ENCODE data around the gene REXO5. TPM values are rescaled to one million over a fixed set of nuclear protein-coding genes. Genes with fewer than 3 reads are reported as not detected.
"Not testable (repeated sequence)": the region's sequence is repeated elsewhere in the genome, so short reads cannot be mapped to it uniquely, and the experiment has no call there.

Gene REXO5
- total and polyA plus RNA-seq, 10 of the 15 experiments (the other 5 are each of a cell fraction or from before 2014, with no cell fraction given): 3.8 to 15.5 (median 10.1) TPM

- TF ChIP-seq RELB (IDR thresholded peaks at IDR 0.05; ENCODE audit: low read depth) (peak; percentile 70; the same call in 1 of the 2 replicates), NBN (IDR thresholded peaks at IDR 0.05) (peak; percentile 54; the same call in 1 of the 2 replicates), YY1 (IDR thresholded peaks at IDR 0.05; ENCODE audit: low read depth, low read length) (0 out of 2 replicates have a peak, but pooled peaks have one; percentile 14), NFYB (IDR thresholded peaks at IDR 0.05; ENCODE audit: insufficient read depth, low read depth, low read length) (peak; percentile 82), EP300 (IDR thresholded peaks at IDR 0.05; ENCODE audit: borderline replicate concordance in 1 of 2, control insufficient read depth in 1 of 2, low read depth in 2 of 2, low read length in 2 of 2) (no peak), CREM (IDR thresholded peaks at IDR 0.05; ENCODE audit: low read depth) (no peak), MYC (IDR thresholded peaks at IDR 0.05; ENCODE audit: insufficient read depth, insufficient read length, insufficient replicate concordance, low read length, severe bottlenecking) (no peak), RAD51 (IDR thresholded peaks at IDR 0.05) (no peak), SPI1 (IDR thresholded peaks at IDR 0.05; ENCODE audit: borderline replicate concordance, insufficient read depth, low read depth, low read length) (peak; percentile 86), STAT3 (IDR thresholded peaks at IDR 0.05; ENCODE audit: low read depth, low read length) (no peak), MXI1 (IDR thresholded peaks at IDR 0.05; ENCODE audit: low read depth, low read length) (peak; percentile 89), MLLT1 (IDR thresholded peaks at IDR 0.05) (peak; percentile 63; the same call in 1 of the 2 replicates), SMARCA5 (IDR thresholded peaks at IDR 0.05) (no peak), PKNOX1 (IDR thresholded peaks at IDR 0.05) (peak; percentile 67), JUNB (IDR thresholded peaks at IDR 0.05) (no peak)
Observed at GRCh38 chr16:20763461-20764232, 42.7 kb upstream of the REXO5 start, which contains the start of gene ACSM3 (continued).

GRCh38 chr16:20764448-20764847 is 41.9 kb upstream of the REXO5 start:
- CTCF ChIA-PET: interaction anchor here (0.9 to 3.2 kb wide), 7 partner anchors 11 to 88 kb away, joined by 3 to 44 read pairs (median 4); partner anchors contain the start of genes ERI2 and REXO5

More at GRCh38 chr16:20764448-20764847, 41.9 kb upstream of the REXO5 start:
- H3K36me3 ChIP-seq (ENCODE audit: control insufficient read depth in 2 of 2, insufficient read depth in 2 of 2, low read length in 1 of 2); ATAC-seq; H3K9ac ChIP-seq (ENCODE audit: control insufficient read depth, insufficient read depth, low read length); H3K4me1 ChIP-seq (ENCODE audit: control insufficient read depth, insufficient read depth, low read length); DNase-seq (ENCODE audit: low read depth, low spot score); H3K4me3 ChIP-seq; in situ Hi-C loops (cut with MboI); FAIRE-seq; H3K27me3 ChIP-seq (replicated peaks in 1 of 2; ENCODE audit: control insufficient read depth in 2 of 2, insufficient read depth in 2 of 2, low read length in 1 of 2); H3K9me3 ChIP-seq (replicated peaks; ENCODE audit: control insufficient read depth, insufficient read depth, low read length); BruUV-seq (replicated peaks); H3K4me2 ChIP-seq (ENCODE audit: control insufficient read depth, insufficient read depth); H3K79me2 ChIP-seq (ENCODE audit: control insufficient read depth, insufficient read depth, low read length); intact Hi-C loops (cut with micrococcal nuclease; ENCODE audit: unreplicated experiment); H4K20me1 ChIP-seq (ENCODE audit: control insufficient read depth, insufficient read depth); H3K27ac ChIP-seq (ENCODE audit: control insufficient read depth, insufficient read depth); H2AFZ ChIP-seq (ENCODE audit: control insufficient read depth, low read depth, low read length): not testable (repeated sequence)
- ChIA-PET SMC1A (ENCODE audit: uncharacterized antibody, unreplicated experiment) (interaction anchor here (0.5 to 1.8 kb wide), 11 partner anchors 8 to 1134 kb away, joined by 3 to 7 read pairs (median 3); no protein-coding TSS in a partner anchor), POLR2A (interaction anchor here (1.0 to 1.9 kb wide), 3 partner anchors 20 to 136 kb away, joined by 4 to 7 read pairs (median 4); no protein-coding TSS in a partner anchor), RAD21 (ENCODE audit: unreplicated experiment) (interaction anchor here (1.4 kb wide), 1 partner anchor 90 kb away, joined by 4 read pairs; no protein-coding TSS in a partner anchor)
- WGBS (ENCODE audit: insufficient coverage, insufficient replicate concordance, low lambda C conversion rate, missing lambda C conversion rate): 36% methylated on average over 1 of the region's 1 CpG
